Stimulated activated effector memory CD8-positive, alpha-beta T cell treated with anti-CD3 and anti-CD28 coated beads, Interleukin-12 subunit alpha, Interleukin-12 subunit beta, amount 100 ng/mL, for 72 hours (primary cell): Measurements from ENCODE around the gene B3GAT2.

Source experiments
- ATAC-seq: fragments of 150-1000 bp; cut with Tn5 transposase; 2 replicates; pipeline ENCODE4 v1.10.0; 2021
- DNase-seq, 2 donors: peaks; one replicate each; pipeline ENCODE4 v3.0.0; 2021 to 2022; ENCODE audit warnings: low spot score in 2 of 2
- H3K27ac Mint-ChIP-seq: one replicate; pipeline ENCODE4 v1.8.0; 2022; ENCODE audit warnings: mild to moderate bottlenecking, mixed read lengths
- H3K36me3 Mint-ChIP-seq: one replicate; pipeline ENCODE4 v1.8.0; 2022; ENCODE audit warnings: mild to moderate bottlenecking, mixed read lengths
- H3K4me1 Mint-ChIP-seq: one replicate; pipeline ENCODE4 v1.8.0; 2022; ENCODE audit warnings: mixed read lengths
- H3K4me3 Mint-ChIP-seq: one replicate; pipeline ENCODE4 v1.8.0; 2022; ENCODE audit warnings: mild to moderate bottlenecking, mixed read lengths
- H3K9me3 Mint-ChIP-seq: one replicate; pipeline ENCODE4 v1.8.0; 2022; ENCODE audit warnings: mixed read lengths

B3GAT2 gene

GRCh38 chr6:70864401-70864800 is 92.5 kb downstream of the B3GAT2 start:
- Mint-ChIP-seq H3K9me3 (no peaks in the 10 kb centered on the region), H3K36me3 (peaks cover 23% of the 10 kb centered on the region), H3K27ac (peak overlapping the region; percentile 14), H3K4me3 (no peak overlapping the region), H3K4me1 (peaks cover 5% of the 10 kb centered on the region)
- DNase-seq (no peak), ATAC-seq (no peak)

- DNase-seq (no peak), ATAC-seq (no peak)
- no peak overlapping the region for H3K4me3 Mint-ChIP-seq
- no peak overlapping the region for H3K27ac Mint-ChIP-seq
- H3K36me3 Mint-ChIP-seq: peaks cover 34% of the 10 kb centered on the region
- peaks cover 5% of the 10 kb centered on the region for H3K4me1 Mint-ChIP-seq
- H3K9me3 Mint-ChIP-seq: no peaks in the 10 kb centered on the region
Observed at GRCh38 chr6:70863343-70863742, 93.5 kb downstream of the B3GAT2 start.

GRCh38 chr6:70860920-70861319 is 95.9 kb downstream of the B3GAT2 start:
- Mint-ChIP-seq H3K36me3 (peaks cover 41% of the 10 kb centered on the region), H3K9me3 (no peaks in the 10 kb centered on the region), H3K4me3 (no peak overlapping the region), H3K4me1 (peaks cover 5% of the 10 kb centered on the region), H3K27ac (no peak overlapping the region)
- no peak for DNase-seq
- no peak for ATAC-seq

GRCh38 chr6:70860045-70860444 is 96.8 kb downstream of the B3GAT2 start:
- H3K36me3 Mint-ChIP-seq: peaks cover 41% of the 10 kb centered on the region
- ATAC-seq (no peak), DNase-seq (no peak)
- no peak overlapping the region for H3K4me3 Mint-ChIP-seq
- no peak overlapping the region for H3K27ac Mint-ChIP-seq
- H3K9me3 Mint-ChIP-seq: no peaks in the 10 kb centered on the region
- peaks cover 5% of the 10 kb centered on the region for H3K4me1 Mint-ChIP-seq

GRCh38 chr6:70857387-70858077 is 99.3 kb downstream of the B3GAT2 start:
- Mint-ChIP-seq H3K9me3 (no peaks in the 10 kb centered on the region), H3K4me3 (no peak overlapping the region), H3K36me3 (peaks cover 55% of the 10 kb centered on the region), H3K4me1 (no peaks in the 10 kb centered on the region), H3K27ac (no peak overlapping the region)
- ATAC-seq: no peak
- no peak for DNase-seq

- Mint-ChIP-seq H3K36me3 (peaks cover 19% of the 10 kb centered on the region), H3K9me3 (no peaks in the 10 kb centered on the region), H3K4me3 (no peak overlapping the region), H3K4me1 (peaks cover under 1% of the 10 kb centered on the region), H3K27ac (no peak overlapping the region)
- no peak for ATAC-seq
- no peak for DNase-seq
Observed at GRCh38 chr6:70852667-70853246, 104.1 kb downstream of the B3GAT2 start.

- no peak for ATAC-seq
- peaks cover 23% of the 10 kb centered on the region for H3K36me3 Mint-ChIP-seq
- H3K4me1 Mint-ChIP-seq: peaks cover 11% of the 10 kb centered on the region
- H3K4me3 Mint-ChIP-seq: no peak overlapping the region
- no peaks in the 10 kb centered on the region for H3K9me3 Mint-ChIP-seq
- H3K27ac Mint-ChIP-seq: no peak overlapping the region
- no peak for DNase-seq
Observed at GRCh38 chr6:70849348-70850069, 107.4 kb downstream of the B3GAT2 start.

GRCh38 chr6:70847106-70848084 is 109.5 kb downstream of the B3GAT2 start:
- Mint-ChIP-seq H3K4me1 (peaks cover 17% of the 10 kb centered on the region), H3K27ac (no peak overlapping the region), H3K9me3 (no peaks in the 10 kb centered on the region), H3K4me3 (no peak overlapping the region), H3K36me3 (peaks cover 12% of the 10 kb centered on the region)
- ATAC-seq: no peak
- no peak for DNase-seq

- ATAC-seq (no peak), DNase-seq (no peak)
- Mint-ChIP-seq H3K9me3 (no peaks in the 10 kb centered on the region), H3K4me1 (peaks cover 17% of the 10 kb centered on the region), H3K27ac (no peak overlapping the region), H3K36me3 (peaks cover 10% of the 10 kb centered on the region), H3K4me3 (no peak overlapping the region)
Observed at GRCh38 chr6:70846207-70846835, 110.5 kb downstream of the B3GAT2 start.

- Mint-ChIP-seq H3K9me3 (no peaks in the 10 kb centered on the region), H3K36me3 (peaks cover 10% of the 10 kb centered on the region)
Observed at GRCh38 chr6:70844301-70844700, 112.6 kb downstream of the B3GAT2 start.

GRCh38 chr6:70843328-70843918 is 113.4 kb downstream of the B3GAT2 start:
- H3K9me3 Mint-ChIP-seq: no peaks in the 10 kb centered on the region
- H3K4me3 Mint-ChIP-seq: no peak overlapping the region
- peaks cover 10% of the 10 kb centered on the region for H3K36me3 Mint-ChIP-seq
- peaks cover 22% of the 10 kb centered on the region for H3K4me1 Mint-ChIP-seq
- DNase-seq (no peak), ATAC-seq (no peak)
- no peak overlapping the region for H3K27ac Mint-ChIP-seq

More at GRCh38 chr6:70844301-70844700, 112.6 kb downstream of the B3GAT2 start:
- Mint-ChIP-seq H3K4me3 (no peak overlapping the region), H3K27ac (no peak overlapping the region), H3K4me1 (peaks cover 17% of the 10 kb centered on the region)
- ATAC-seq (no peak), DNase-seq (no peak)

- Mint-ChIP-seq H3K36me3 (peaks cover 13% of the 10 kb centered on the region), H3K4me1 (peaks cover 22% of the 10 kb centered on the region), H3K9me3 (no peaks in the 10 kb centered on the region), H3K4me3 (no peak overlapping the region), H3K27ac (no peak overlapping the region)
- DNase-seq (no peak), ATAC-seq (no peak)
Observed at GRCh38 chr6:70842541-70842940, 114.3 kb downstream of the B3GAT2 start.

GRCh38 chr6:70841112-70841511 is 115.7 kb downstream of the B3GAT2 start:
- Mint-ChIP-seq H3K4me3 (no peak overlapping the region), H3K9me3 (no peaks in the 10 kb centered on the region), H3K27ac (no peak overlapping the region), H3K4me1 (peaks cover 15% of the 10 kb centered on the region), H3K36me3 (peaks cover 15% of the 10 kb centered on the region)
- ATAC-seq (no peak), DNase-seq (no peak)
